GM23338 (cell line): ENCODE data around the gene IFNL3. TPM values are rescaled to one million over a fixed set of nuclear protein-coding genes. Genes with fewer than 3 reads are reported as not detected.

ENCODE experiments used
- ATAC-seq: fragments of 200-7000 bp; cut with Tn5 transposase; 3 replicates; pipeline ENCODE4 v1.9.1; 2020
- DNase-seq: peaks from one replicate; pipeline ENCODE4 v3.0.0-alpha.2; 2015; ENCODE audit warnings: low spot score
- H2AFZ ChIP-seq: fragments of 200-600 bp; sonication (generic); 2 replicates; pipeline ENCODE4 v1.8.0; 2016; ENCODE audit warnings: antibody characterized with exemption, mild to moderate bottlenecking, moderate library complexity
- H3F3A ChIP-seq: fragments of 200-600 bp; sonication (generic); replicated peaks from 2 replicates; pipeline ENCODE4 v1.8.0; 2017; ENCODE audit warnings: antibody characterized with exemption, mixed run types, low read depth
- H3K27ac ChIP-seq: fragments of 200-600 bp; sonication (generic); 2 replicates; pipeline ENCODE4 v1.6.1; 2016; ENCODE audit warnings: low read depth
- H3K27me3 ChIP-seq: fragments of 200-600 bp; sonication (generic); 2 replicates; pipeline ENCODE4 v1.8.0; 2016; ENCODE audit warnings: mild to moderate bottlenecking, mixed run types, moderate library complexity; ENCODE audit not compliant: insufficient read depth
- H3K36me3 ChIP-seq: fragments of 200-600 bp; sonication (generic); 2 replicates; pipeline ENCODE4 v1.8.0; 2016; ENCODE audit warnings: mild to moderate bottlenecking; ENCODE audit not compliant: insufficient read depth
- H3K4me1 ChIP-seq: fragments of 200-600 bp; sonication (generic); 2 replicates; pipeline ENCODE4 v1.8.0; 2016; ENCODE audit warnings: mild to moderate bottlenecking, moderate library complexity; ENCODE audit not compliant: insufficient read depth
- H3K4me2 ChIP-seq: fragments of 200-600 bp; sonication (generic); 2 replicates; pipeline ENCODE4 v1.7.1; 2017; ENCODE audit warnings: mixed run types
- H3K4me3 ChIP-seq: fragments of 200-600 bp; sonication (generic); 2 replicates; pipeline ENCODE4 v1.6.1; 2016; ENCODE audit warnings: mixed run types
- H3K79me2 ChIP-seq: fragments of 200-600 bp; sonication (generic); replicated peaks from 2 replicates; pipeline ENCODE4 v1.8.0; 2017; ENCODE audit warnings: mild to moderate bottlenecking; ENCODE audit not compliant: insufficient read depth
- H3K9me2 ChIP-seq: fragments of 200-600 bp; sonication (generic); 2 replicates; pipeline ENCODE4 v1.8.0; 2017; ENCODE audit not compliant: insufficient read depth
- H4K20me1 ChIP-seq: fragments of 200-600 bp; sonication (generic); replicated peaks from 2 replicates; pipeline ENCODE4 v1.8.0; 2017; ENCODE audit warnings: mild to moderate bottlenecking; ENCODE audit not compliant: insufficient read depth
- H3K27ac Mint-ChIP-seq: 2 replicates; pipeline ENCODE4 v1.8.0; 2020; ENCODE audit warnings: inconsistent platforms, mild to moderate bottlenecking, moderate library complexity, mixed read lengths
- H3K27me3 Mint-ChIP-seq: 3 replicates; pipeline ENCODE4 v1.8.0; 2022; ENCODE audit warnings: low read depth, mild to moderate bottlenecking, moderate library complexity, mixed read lengths, inconsistent platforms; ENCODE audit not compliant: insufficient read depth, poor library complexity
- H3K36me3 Mint-ChIP-seq: 3 replicates; pipeline ENCODE4 v1.8.0; 2021; ENCODE audit warnings: low read depth, mild to moderate bottlenecking, inconsistent platforms, moderate library complexity, mixed read lengths
- H3K4me1 Mint-ChIP-seq: 3 replicates; pipeline ENCODE4 v1.8.0; 2020; ENCODE audit warnings: mild to moderate bottlenecking, inconsistent platforms, mixed read lengths
- H3K4me3 Mint-ChIP-seq: 3 replicates; pipeline ENCODE4 v1.8.0; 2021; ENCODE audit warnings: moderate library complexity, mild to moderate bottlenecking, inconsistent platforms, mixed read lengths
- H3K9me3 Mint-ChIP-seq: 3 replicates; pipeline ENCODE4 v1.8.0; 2020; ENCODE audit warnings: moderate library complexity, mild to moderate bottlenecking, inconsistent platforms, mixed read lengths
- CREB1 ChIP-seq: fragments of 250-450 bp; sonication (Bioruptor Pico); IDR thresholded peaks from 2 replicates; pipeline ENCODE4 v1.5.0; 2020; ENCODE audit warnings: low read depth, mild to moderate bottlenecking, moderate library complexity
- CTCF ChIP-seq, 2 experiments: fragments of 200-600 bp in 1 of 2; sonication (generic) in 1 of 2; conservative IDR thresholded peaks; 2 replicates each; pipeline versions ENCODE4 v1.5.1 to v1.6.1; 2016 to 2017; ENCODE audit warnings: antibody characterized with exemption in 2 of 2, low read depth in 2 of 2, mild to moderate bottlenecking in 2 of 2, moderate library complexity in 1 of 2
- ETS1 ChIP-seq: IDR thresholded peaks from 2 replicates; pipeline ENCODE4 v1.6.1; 2016; ENCODE audit warnings: antibody characterized with exemption
- EZH2 ChIP-seq: fragments of 200-600 bp; sonication (generic); IDR thresholded peaks from one replicate; pipeline ENCODE4 v1.8.0; 2017; ENCODE audit warnings: antibody characterized with exemption, mild to moderate bottlenecking, low read depth; ENCODE audit not compliant: unreplicated experiment
- EZH2phosphoT487 ChIP-seq: fragments of 200-600 bp; sonication (generic); IDR thresholded peaks from one replicate; pipeline ENCODE4 v1.8.1; 2018; ENCODE audit warnings: antibody characterized with exemption; ENCODE audit not compliant: unreplicated experiment
- JUNB ChIP-seq: IDR thresholded peaks from one replicate; pipeline ENCODE4 v1.6.1; 2016; ENCODE audit warnings: antibody characterized with exemption; ENCODE audit not compliant: unreplicated experiment
- NANOG ChIP-seq: IDR thresholded peaks from 2 replicates; pipeline ENCODE4 v1.6.1; 2016; ENCODE audit warnings: antibody characterized with exemption, borderline replicate concordance
- POLR2AphosphoS5 ChIP-seq: IDR thresholded peaks from 2 replicates; pipeline ENCODE4 v1.6.1; 2016; ENCODE audit warnings: antibody characterized with exemption, low read depth
- REST ChIP-seq: IDR thresholded peaks from one replicate; pipeline ENCODE4 v1.6.1; 2018; ENCODE audit warnings: antibody characterized with exemption; ENCODE audit not compliant: unreplicated experiment
- STAT1 ChIP-seq: IDR thresholded peaks from one replicate; pipeline ENCODE4 v1.6.1; 2016; ENCODE audit warnings: antibody characterized with exemption; ENCODE audit not compliant: unreplicated experiment
- ZNF114 ChIP-seq: fragments of 250-450 bp; sonication (Bioruptor Pico); IDR thresholded peaks from 2 replicates; pipeline ENCODE4 v1.5.0; 2020; ENCODE audit warnings: mild to moderate bottlenecking, moderate library complexity
- ZNF331 ChIP-seq: fragments of 250-450 bp; sonication (Bioruptor Pico); IDR thresholded peaks from 2 replicates; pipeline ENCODE4 v1.5.0; 2020; ENCODE audit warnings: low read depth, mild to moderate bottlenecking, moderate library complexity
- ZNF462 ChIP-seq: fragments of 250-450 bp; sonication (Bioruptor Pico); IDR thresholded peaks from 2 replicates; pipeline ENCODE4 v1.5.0; 2020; ENCODE audit warnings: mild to moderate bottlenecking, moderate library complexity
- polyA plus RNA-seq: library from polyadenylated mRNA; unstranded; fragments of >200 nt; fragmentation: Nextera tagmentation; extraction: Ambion mirVana; gene quantifications from 2 replicates; pipeline ENCODE4 v1.2.1, GENCODE V29; 2016
- total RNA-seq: library from RNA; depleted of rRNA; stranded (reverse); fragments of >200 nt; shearing (Covaris generic); gene quantifications from 2 replicates; pipeline ENCODE4 v1.2.3, GENCODE V29; 2014

Gene IFNL3
- total and polyA plus RNA-seq, 2 experiments from 2014 or later, result not detected

GRCh38 chr19:39217094-39217493, 27.7 kb downstream of the IFNL3 start:
- Histone ChIP-seq H3K27me3 (no peaks in the 10 kb centered on the region), H3F3A (no peaks in the 10 kb centered on the region), H3K27ac (no peak overlapping the region), H3K79me2 (no peaks in the 10 kb centered on the region), H3K4me3 (no peak overlapping the region), H3K36me3 (no peaks in the 10 kb centered on the region), H2AFZ (no peak overlapping the region), H3K4me1 (no peaks in the 10 kb centered on the region), H4K20me1 (no peaks in the 10 kb centered on the region), H3K9me2 (no peaks in the 10 kb centered on the region), H3K4me2 (no peak overlapping the region)
- H3K36me3 Mint-ChIP-seq, result no peaks in the 10 kb centered on the region
- H3K4me3 Mint-ChIP-seq, result no peak overlapping the region
- no peak overlapping the region for H3K27ac Mint-ChIP-seq
- H3K9me3 Mint-ChIP-seq, result peaks cover 12% of the 10 kb centered on the region
- H3K4me1 Mint-ChIP-seq, result no peaks in the 10 kb centered on the region
- ATAC-seq, result no peak
- DNase-seq, result no peak
- peaks cover 4% of the 10 kb centered on the region for H3K27me3 Mint-ChIP-seq
- TF ChIP-seq EZH2 (no peak), JUNB (no peak), NANOG (no peak), CTCF (conservative IDR thresholded peaks at IDR 0.05; ENCODE audit: low read depth in 2 of 2) (no peak), CREB1 (CRISPR knock-in tag) (no peak), ZNF462 (CRISPR knock-in tag) (no peak), STAT1 (no peak), ZNF331 (no peak), REST (no peak), POLR2AphosphoS5 (no peak), ZNF114 (CRISPR knock-in tag) (no peak), EZH2phosphoT487 (no peak), ETS1 (no peak)
